Anterior cingulate cortex (tissue), 58 donors: Measurements from ENCODE around the gene KCTD3.

Source experiments
- DNase-seq, 58 donors: peaks; one replicate each; lab custom pipeline; 2025; lab: John Stamatoyannopoulos, UW

The KCTD3 gene

GRCh38 chr1:215566556-215567490, at the start of gene KCTD3:
KCTD3 (plus strand) TSS chr1:215567304; CDS start chr1:215567686, 382 bp downstream.
- peak in 57 of 58 donors; percentile 21 to 85 (median 70) for DNase-seq

- DNase-seq = peak in 6 of 58 donors; percentile 0 to 34 (median 6)
These were observed 49.6 kb upstream of the KCTD3 start for GRCh38 chr1:215517441-215517891.

- no peak for DNase-seq
These were observed 48.5 kb upstream of the KCTD3 start for GRCh38 chr1:215518594-215518993.

- DNase-seq = no peak
These were observed 45.8 kb upstream of the KCTD3 start for GRCh38 chr1:215521279-215521678.

- no peak for DNase-seq
These were observed 43.8 kb upstream of the KCTD3 start for GRCh38 chr1:215523128-215523861.

- no peak for DNase-seq
These were observed 43.2 kb upstream of the KCTD3 start for GRCh38 chr1:215523906-215524305.

- peak in 2 of 58 donors; percentile 12 to 22 for DNase-seq
These were observed 40.8 kb upstream of the KCTD3 start for GRCh38 chr1:215526147-215526845.

- DNase-seq = no peak
These were observed 40.3 kb upstream of the KCTD3 start for GRCh38 chr1:215526846-215527151.

GRCh38 chr1:215529111-215529510, 38.0 kb upstream of the KCTD3 start:
- no peak for DNase-seq

- no peak for DNase-seq
These were observed 37.5 kb upstream of the KCTD3 start for GRCh38 chr1:215529571-215529970.

GRCh38 chr1:215530401-215530984, 36.6 kb upstream of the KCTD3 start:
- no peak for DNase-seq

GRCh38 chr1:215539803-215540570, 27.1 kb upstream of the KCTD3 start:
- no peak for DNase-seq

GRCh38 chr1:215542301-215542700, 24.8 kb upstream of the KCTD3 start:
- DNase-seq = no peak

- no peak for DNase-seq
These were observed 23.9 kb upstream of the KCTD3 start for GRCh38 chr1:215543191-215543606.

GRCh38 chr1:215543806-215544205, 23.3 kb upstream of the KCTD3 start:
- DNase-seq = no peak

- no peak for DNase-seq
These were observed 22.5 kb upstream of the KCTD3 start for GRCh38 chr1:215544566-215544965.

GRCh38 chr1:215545096-215545495, 22.0 kb upstream of the KCTD3 start:
- no peak for DNase-seq

GRCh38 chr1:215547011-215547410, 20.1 kb upstream of the KCTD3 start:
- no peak for DNase-seq

GRCh38 chr1:215551806-215552205, 15.3 kb upstream of the KCTD3 start:
- no peak for DNase-seq

- DNase-seq = no peak
These were observed 12.2 kb upstream of the KCTD3 start for GRCh38 chr1:215554865-215555264.
